Suprapubic skin (tissue), 4 donors: ENCODE measurements around the gene FECH. TPM values are rescaled to one million over a fixed set of nuclear protein-coding genes. Genes with fewer than 3 reads are reported as not detected.

Experiments used
- DNase-seq, 2 donors: peaks; one replicate each; pipeline ENCODE4 v3.0.0-alpha.2; 2019; ENCODE audit warnings: low spot score in 2 of 2
- H3K27ac ChIP-seq: fragments of 200-600 bp; sonication (generic); one replicate; pipeline ENCODE4 v1.5.1; 2019
- H3K27me3 ChIP-seq: fragments of 200-600 bp; sonication (generic); one replicate; pipeline ENCODE4 v1.5.1; 2019
- H3K36me3 ChIP-seq: fragments of 200-600 bp; sonication (generic); one replicate; pipeline ENCODE4 v1.5.1; 2019
- H3K4me1 ChIP-seq: fragments of 200-600 bp; sonication (generic); one replicate; pipeline ENCODE4 v1.5.1; 2019
- H3K4me3 ChIP-seq: fragments of 200-600 bp; sonication (generic); one replicate; pipeline ENCODE4 v1.5.1; 2019; ENCODE audit warnings: mild to moderate bottlenecking
- H3K9me3 ChIP-seq: fragments of 200-600 bp; sonication (generic); one replicate; pipeline ENCODE4 v1.5.1; 2019
- EP300 ChIP-seq: sonication (generic); formaldehyde crosslinking; IDR thresholded peaks from one replicate; pipeline ENCODE4 v1.6.1; 2017; ENCODE audit warnings: antibody characterized with exemption
- POLR2A ChIP-seq, 2 donors: fragments of 450-650 bp; IDR thresholded peaks; one replicate each; pipeline ENCODE4 v1.6.1; 2017; ENCODE audit warnings: antibody characterized with exemption in 2 of 2, mild to moderate bottlenecking in 2 of 2, moderate library complexity in 2 of 2
- POLR2AphosphoS5 ChIP-seq, 3 donors: sonication (generic); formaldehyde crosslinking; IDR thresholded peaks; one replicate each; pipeline ENCODE4 v1.6.1; 2017; ENCODE audit warnings: antibody characterized with exemption in 3 of 3
- WGBS: methylation state at CpG from one replicate; pipeline ENCODE4 v1.1.5; 2018; 5-methylcytosine and 5-hydroxymethylcytosine counted together
- total RNA-seq, 4 donors: library from RNA; depleted of rRNA; stranded (reverse); fragments of >200 nt; gene quantifications; one replicate each; pipeline ENCODE4 v1.1.0, GENCODE V29; 2016
- TF ChIP-seq, protein P1 (sequence below), 2 donors: fragments of 200-600 bp in 1 of 2; fragments of 450-650 bp in 1 of 2; sonication (generic) in 1 of 2; IDR thresholded peaks; one replicate each; pipeline ENCODE4 v1.5.1; 2016 to 2019; ENCODE audit warnings: antibody characterized with exemption in 2 of 2, mild to moderate bottlenecking in 1 of 2, moderate library complexity in 1 of 2

FECH gene
- total RNA-seq, 4 donors from 2014 or later, result 22.8 to 40.8 (median 29.2) TPM

GRCh38 chr18:57630002-57630753, 43.7 kb upstream of the FECH start:
- no peaks in the 10 kb centered on the region for H3K9me3 ChIP-seq
- whole genome bisulfite sequencing, result 2% methylated on average over 41 of the region's 52 CpGs
- TF ChIP-seq, protein P1, sequence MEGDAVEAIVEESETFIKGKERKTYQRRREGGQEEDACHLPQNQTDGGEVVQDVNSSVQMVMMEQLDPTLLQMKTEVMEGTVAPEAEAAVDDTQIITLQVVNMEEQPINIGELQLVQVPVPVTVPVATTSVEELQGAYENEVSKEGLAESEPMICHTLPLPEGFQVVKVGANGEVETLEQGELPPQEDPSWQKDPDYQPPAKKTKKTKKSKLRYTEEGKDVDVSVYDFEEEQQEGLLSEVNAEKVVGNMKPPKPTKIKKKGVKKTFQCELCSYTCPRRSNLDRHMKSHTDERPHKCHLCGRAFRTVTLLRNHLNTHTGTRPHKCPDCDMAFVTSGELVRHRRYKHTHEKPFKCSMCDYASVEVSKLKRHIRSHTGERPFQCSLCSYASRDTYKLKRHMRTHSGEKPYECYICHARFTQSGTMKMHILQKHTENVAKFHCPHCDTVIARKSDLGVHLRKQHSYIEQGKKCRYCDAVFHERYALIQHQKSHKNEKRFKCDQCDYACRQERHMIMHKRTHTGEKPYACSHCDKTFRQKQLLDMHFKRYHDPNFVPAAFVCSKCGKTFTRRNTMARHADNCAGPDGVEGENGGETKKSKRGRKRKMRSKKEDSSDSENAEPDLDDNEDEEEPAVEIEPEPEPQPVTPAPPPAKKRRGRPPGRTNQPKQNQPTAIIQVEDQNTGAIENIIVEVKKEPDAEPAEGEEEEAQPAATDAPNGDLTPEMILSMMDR (IDR thresholded peaks at IDR 0.05), result peak; percentile 56 to 76
- no peak for TF ChIP-seq EP300
- peak in 2 of 3 donors; percentile 73 to 98 for TF ChIP-seq POLR2AphosphoS5 (IDR thresholded peaks at IDR 0.05)
- no peak for TF ChIP-seq POLR2A (IDR thresholded peaks at IDR 0.05)

GRCh38 chr18:57629422-57629821, 42.9 kb upstream of the FECH start:
- no peak for DNase-seq
- TF ChIP-seq POLR2AphosphoS5 (IDR thresholded peaks at IDR 0.05), result no peak
- TF ChIP-seq, protein P1 (IDR thresholded peaks at IDR 0.05), result no peak
- TF ChIP-seq POLR2A (IDR thresholded peaks at IDR 0.05), result no peak
- TF ChIP-seq EP300, result no peak
- 97% methylated on average over 9 of the region's 9 CpGs for WGBS
- peak overlapping the region; percentile 72 for H3K4me3 ChIP-seq
- no peak overlapping the region for H3K27ac ChIP-seq
- H3K4me1 ChIP-seq, result peaks cover 20% of the 10 kb centered on the region
- H3K36me3 ChIP-seq, result no peaks in the 10 kb centered on the region
- H3K9me3 ChIP-seq, result no peaks in the 10 kb centered on the region
- H3K27me3 ChIP-seq, result no peaks in the 10 kb centered on the region

More at GRCh38 chr18:57630002-57630753, 43.7 kb upstream of the FECH start:
- Histone ChIP-seq H3K4me3 (peak overlapping the region; percentile 72), H3K4me1 (peaks cover 20% of the 10 kb centered on the region), H3K27ac (peak overlapping the region; percentile 81), H3K27me3 (no peaks in the 10 kb centered on the region), H3K36me3 (no peaks in the 10 kb centered on the region)
- peak; percentile 98 to 99 for DNase-seq

DNA sequence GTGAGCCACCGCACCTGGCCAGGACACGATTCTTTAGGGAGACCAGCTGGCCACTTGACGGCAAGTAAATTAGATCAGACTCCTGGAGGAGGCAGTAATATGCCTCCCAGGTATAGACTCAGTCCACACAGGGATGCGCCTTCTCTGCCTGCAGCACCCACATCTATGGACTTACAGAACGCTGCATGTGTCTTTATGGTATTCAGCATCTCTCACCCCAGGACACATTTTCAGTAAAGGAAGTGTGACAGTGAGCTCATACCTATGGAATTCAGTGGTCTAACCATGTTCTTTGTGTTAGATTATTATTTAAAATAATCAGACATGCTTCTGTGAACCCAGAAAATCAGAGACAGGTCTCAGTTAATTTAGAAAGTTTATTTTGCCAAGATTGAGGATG, 41.0 kb upstream of the FECH start:
- Histone ChIP-seq H3K27me3 (no peaks in the 10 kb centered on the region), H3K9me3 (no peaks in the 10 kb centered on the region), H3K4me1 (peaks cover 23% of the 10 kb centered on the region), H3K4me3 (no peak overlapping the region), H3K36me3 (no peaks in the 10 kb centered on the region), H3K27ac (no peak overlapping the region)
- DNase-seq, result no peak
- 66% methylated on average over 4 of the region's 5 CpGs for WGBS
- no peak for TF ChIP-seq EP300
- no peak for TF ChIP-seq POLR2A (IDR thresholded peaks at IDR 0.05)
- TF ChIP-seq, protein P1 (IDR thresholded peaks at IDR 0.05), result no peak
- no peak for TF ChIP-seq POLR2AphosphoS5 (IDR thresholded peaks at IDR 0.05)

DNA sequence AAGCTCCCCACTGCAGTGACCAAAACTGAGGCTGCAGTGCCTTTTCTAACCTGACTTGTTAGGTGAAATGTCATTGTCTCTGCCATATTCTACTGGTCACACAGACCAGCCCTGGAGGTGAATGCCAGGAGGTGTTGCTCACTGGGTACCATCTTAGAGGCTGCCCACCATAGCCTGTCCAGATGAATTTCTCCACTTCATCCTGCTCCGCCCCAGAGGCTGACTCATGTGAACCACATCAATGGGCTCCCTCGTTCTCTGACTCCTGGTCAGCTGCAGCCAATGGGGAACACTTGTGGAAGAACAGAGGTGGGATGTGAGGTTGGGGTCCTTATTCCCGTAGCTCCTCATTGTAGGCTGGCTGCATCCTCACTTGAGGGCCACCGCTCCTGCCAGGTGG, 38.5 kb upstream of the FECH start:
- 68% methylated on average over 3 of the region's 4 CpGs for WGBS
- Histone ChIP-seq H3K4me1 (peaks cover 23% of the 10 kb centered on the region), H3K27ac (no peak overlapping the region), H3K36me3 (no peaks in the 10 kb centered on the region), H3K9me3 (no peaks in the 10 kb centered on the region), H3K27me3 (no peaks in the 10 kb centered on the region), H3K4me3 (no peak overlapping the region)
- TF ChIP-seq, protein P1 (IDR thresholded peaks at IDR 0.05), result no peak
- no peak for TF ChIP-seq EP300
- TF ChIP-seq POLR2AphosphoS5 (IDR thresholded peaks at IDR 0.05), result no peak
- no peak for TF ChIP-seq POLR2A (IDR thresholded peaks at IDR 0.05)
- DNase-seq, result no peak

DNA sequence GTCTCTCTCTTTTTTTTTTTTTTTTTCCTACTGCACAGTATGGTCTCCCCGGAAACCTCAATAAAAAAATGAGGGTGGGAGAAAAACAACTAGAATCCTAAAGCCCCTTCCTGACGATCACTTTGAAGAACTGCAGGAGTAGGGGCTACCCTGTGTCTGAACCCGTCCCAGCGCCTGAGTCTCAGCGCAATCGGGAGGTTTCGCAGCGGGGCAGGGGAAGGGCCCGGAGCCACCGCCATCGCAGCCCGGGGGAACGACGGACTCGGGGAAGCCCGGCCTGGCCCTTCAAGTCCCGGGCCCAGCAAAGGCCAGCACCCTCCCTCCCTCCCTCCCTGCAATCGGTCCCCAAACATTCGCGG, 34.7 kb upstream of the FECH start:
- TF ChIP-seq EP300, result no peak
- no peak for TF ChIP-seq POLR2AphosphoS5 (IDR thresholded peaks at IDR 0.05)
- no peak for TF ChIP-seq POLR2A (IDR thresholded peaks at IDR 0.05)
- TF ChIP-seq, protein P1 (IDR thresholded peaks at IDR 0.05), result no peak
- WGBS, result 1% methylated on average over 17 of the region's 20 CpGs
- DNase-seq, result no peak

More for the DNA sequence above, 34.7 kb upstream of the FECH start:
- Histone ChIP-seq H3K36me3 (peaks cover 11% of the 10 kb centered on the region), H3K9me3 (no peaks in the 10 kb centered on the region), H3K4me3 (peak overlapping the region; percentile 95), H3K27ac (peak overlapping the region; percentile 93), H3K4me1 (peaks cover 27% of the 10 kb centered on the region), H3K27me3 (no peaks in the 10 kb centered on the region)
